Naive thymus-derived CD8-positive, alpha-beta T cell (primary cell): ENCODE results near the gene SCAPER. TPM values are rescaled to one million over a fixed set of nuclear protein-coding genes. Genes with fewer than 3 reads are reported as not detected.
"Not testable (repeated sequence)": the region's sequence is repeated elsewhere in the genome, so short reads cannot be mapped to it uniquely, and the experiment has no call there.

Experiments used
- ATAC-seq, 2 donors: fragments of 150-1000 bp; cut with Tn5 transposase in 1 of 2; sonication (Bioruptor Pico), chemical (Tn5 transposase) in 1 of 2; 1 replicate in 1 of 2; 2 replicates in 1 of 2; pipeline ENCODE4 v1.10.0; 2021; ENCODE audit warnings: mild to moderate bottlenecking in 2 of 2, moderate library complexity in 2 of 2
- POLR2A ChIA-PET: fragments of 350-600 bp; sonication (Branson Sonifier 250); formaldehyde crosslinking; loops from one replicate; lab custom pipeline; 2021; ENCODE audit warnings: antibody characterized with exemption; lab: Charles Lee
- DNase-seq, 10 donors: peaks; one replicate each; pipeline versions ENCODE4 v3.0.0 to v3.0.0-alpha.2; 2020 to 2022
- H3K27ac Mint-ChIP-seq, 10 donors: one replicate each; pipeline ENCODE4 v1.8.0; 2020 to 2022; ENCODE audit warnings: mild to moderate bottlenecking in 10 of 10, mixed read lengths in 10 of 10, moderate library complexity in 4 of 10, inconsistent platforms in 1 of 10
- H3K27me3 Mint-ChIP-seq, 5 donors: one replicate each; pipeline ENCODE4 v1.8.0; 2021 to 2022; ENCODE audit warnings: mixed read lengths in 5 of 5
- H3K36me3 Mint-ChIP-seq, 3 donors: one replicate each; pipeline ENCODE4 v1.8.0; 2020 to 2022; ENCODE audit warnings: mixed read lengths in 3 of 3, mild to moderate bottlenecking in 2 of 3, inconsistent platforms in 1 of 3
- H3K4me1 Mint-ChIP-seq, 4 donors: one replicate each; pipeline ENCODE4 v1.8.0; 2021 to 2022; ENCODE audit warnings: mixed read lengths in 4 of 4
- H3K4me3 Mint-ChIP-seq, 10 donors: one replicate each; pipeline ENCODE4 v1.8.0; 2020 to 2022; ENCODE audit warnings: mild to moderate bottlenecking in 10 of 10, mixed read lengths in 10 of 10, moderate library complexity in 6 of 10, inconsistent platforms in 1 of 10
- H3K9me3 Mint-ChIP-seq, 9 donors: one replicate each; pipeline ENCODE4 v1.8.0; 2020 to 2022; ENCODE audit warnings: mixed read lengths in 9 of 9, mild to moderate bottlenecking in 3 of 9, inconsistent platforms in 1 of 9, moderate library complexity in 1 of 9
- polyA plus RNA-seq, 3 donors: library from polyadenylated mRNA; unstranded; fragments of 300-500 nt; fragmentation: Illumina TruSeq; gene quantifications; one replicate each; pipeline ENCODE4 v1.2.3, GENCODE V29; 2021
- total RNA-seq, 8 experiments: library from RNA in 2 of 8; stranded (reverse) in 2 of 8; gene quantifications; one replicate each; pipeline ENCODE4 v1.2.3 and lab custom pipeline; 2021 to 2026

SCAPER gene
- total and polyA plus RNA-seq, 5 experiments from 2014 or later: 12.3 to 58.5 (median 17.7) TPM

GRCh38 chr15:76753131-76753530 is 152.0 kb downstream of the SCAPER start:
- Mint-ChIP-seq H3K27ac (no peak overlapping the region), H3K36me3 (peaks cover 0 to 28% (median 27%) of the 10 kb centered on the region in 3 donors), H3K4me1 (peaks cover 0 to 7% (median 3%) of the 10 kb centered on the region in 4 donors), H3K4me3 (no peak overlapping the region), H3K9me3 (no peaks in the 10 kb centered on the region), H3K27me3 (no peaks in the 10 kb centered on the region)
- no peak for ATAC-seq
- POLR2A ChIA-PET: interaction anchor here (0.6 kb wide), 1 partner anchor 1090 kb away, joined by 3 read pairs; no protein-coding TSS in a partner anchor
- DNase-seq: no peak

GRCh38 chr15:76752549-76752948 is 152.6 kb downstream of the SCAPER start:
- POLR2A ChIA-PET: interaction anchor here (0.6 kb wide), 1 partner anchor 1091 kb away, joined by 3 read pairs; no protein-coding TSS in a partner anchor
- peaks cover 0 to 32% (median 29%) of the 10 kb centered on the region in 3 donors for H3K36me3 Mint-ChIP-seq
- no peak overlapping the region for H3K27ac Mint-ChIP-seq
- H3K9me3 Mint-ChIP-seq: no peaks in the 10 kb centered on the region
- H3K27me3 Mint-ChIP-seq: no peaks in the 10 kb centered on the region
- no peak overlapping the region for H3K4me3 Mint-ChIP-seq
- ATAC-seq (no peak), DNase-seq (no peak)
- peaks cover 0 to 7% (median 3%) of the 10 kb centered on the region in 4 donors for H3K4me1 Mint-ChIP-seq

GRCh38 chr15:76737573-76737972 is 167.6 kb downstream of the SCAPER start:
- Mint-ChIP-seq H3K9me3 (no peaks in the 10 kb centered on the region), H3K4me3 (no peak overlapping the region), H3K4me1 (peaks cover 0 to 7% (median 3%) of the 10 kb centered on the region in 4 donors), H3K27ac (no peak overlapping the region), H3K27me3 (no peaks in the 10 kb centered on the region), H3K36me3 (peaks cover 28 to 74% (median 45%) of the 10 kb centered on the region in 3 donors)
- ATAC-seq: no peak
- no peak for DNase-seq
- POLR2A ChIA-PET: interaction anchor here (0.6 kb wide), 1 partner anchor 1742 kb away, joined by 3 read pairs; the partner anchor contains the start of gene SCAMP5

GRCh38 chr15:76732321-76732720 is 172.8 kb downstream of the SCAPER start:
- DNase-seq, H3K4me1 Mint-ChIP-seq, H3K27ac Mint-ChIP-seq, POLR2A ChIA-PET, H3K4me3 Mint-ChIP-seq, H3K9me3 Mint-ChIP-seq, H3K27me3 Mint-ChIP-seq, ATAC-seq: not testable (repeated sequence)
- peaks cover 29 to 78% (median 48%) of the 10 kb centered on the region in 3 donors for H3K36me3 Mint-ChIP-seq

- no peak for DNase-seq
- no peaks in the 10 kb centered on the region for H3K27me3 Mint-ChIP-seq
- no peak overlapping the region for H3K4me3 Mint-ChIP-seq
- peaks cover 38 to 75% (median 57%) of the 10 kb centered on the region in 3 donors for H3K36me3 Mint-ChIP-seq
- POLR2A ChIA-PET: no interaction called here
- peaks cover 0 to 6% (median 3%) of the 10 kb centered on the region in 9 donors for H3K9me3 Mint-ChIP-seq
- no peak overlapping the region for H3K27ac Mint-ChIP-seq
- H3K4me1 Mint-ChIP-seq: no peaks in the 10 kb centered on the region
- no peak for ATAC-seq
Measured at GRCh38 chr15:76730262-76730661, 174.9 kb downstream of the SCAPER start.

GRCh38 chr15:76718863-76719262 is 186.3 kb downstream of the SCAPER start:
- H3K36me3 Mint-ChIP-seq: peaks cover 43 to 56% (median 53%) of the 10 kb centered on the region in 3 donors
- H3K4me3 Mint-ChIP-seq: no peak overlapping the region

GRCh38 chr15:76714950-76715349 is 190.2 kb downstream of the SCAPER start:
- peaks cover 0 to 16% (median 3%) of the 10 kb centered on the region in 4 donors for H3K4me1 Mint-ChIP-seq
- H3K36me3 Mint-ChIP-seq: peaks cover 45 to 70% (median 63%) of the 10 kb centered on the region in 3 donors
- no peak overlapping the region for H3K4me3 Mint-ChIP-seq
- peaks cover 6 to 43% (median 28%) of the 10 kb centered on the region in 9 donors for H3K9me3 Mint-ChIP-seq
- H3K27me3 Mint-ChIP-seq: no peaks in the 10 kb centered on the region
- no peak for DNase-seq
- POLR2A ChIA-PET: no interaction called here
- ATAC-seq: no peak
- no peak overlapping the region for H3K27ac Mint-ChIP-seq

More at GRCh38 chr15:76718863-76719262, 186.3 kb downstream of the SCAPER start:
- ATAC-seq (no peak), DNase-seq (no peak)
- Mint-ChIP-seq H3K4me1 (peaks cover 0 to 2% (median under 1%) of the 10 kb centered on the region in 4 donors), H3K9me3 (peaks cover 6 to 57% (median 32%) of the 10 kb centered on the region in 9 donors), H3K27me3 (no peaks in the 10 kb centered on the region), H3K27ac (no peak overlapping the region)
- POLR2A ChIA-PET: no interaction called here

GRCh38 chr15:76711351-76711827 is 193.8 kb downstream of the SCAPER start:
- H3K36me3 Mint-ChIP-seq: peaks cover 17 to 51% (median 45%) of the 10 kb centered on the region in 3 donors
- no peak overlapping the region for H3K27ac Mint-ChIP-seq
- H3K27me3 Mint-ChIP-seq: no peaks in the 10 kb centered on the region
- peaks cover 0 to 22% (median 7%) of the 10 kb centered on the region in 4 donors for H3K4me1 Mint-ChIP-seq
- POLR2A ChIA-PET: no interaction called here
- ATAC-seq (no peak), DNase-seq (no peak)
- H3K9me3 Mint-ChIP-seq: peaks cover 4 to 22% (median 10%) of the 10 kb centered on the region in 9 donors
- no peak overlapping the region for H3K4me3 Mint-ChIP-seq

GRCh38 chr15:76704032-76704431 is 201.1 kb downstream of the SCAPER start:
- H3K4me1 Mint-ChIP-seq, H3K9me3 Mint-ChIP-seq, DNase-seq, ATAC-seq, POLR2A ChIA-PET, H3K4me3 Mint-ChIP-seq, H3K27me3 Mint-ChIP-seq: not testable (repeated sequence)
- Mint-ChIP-seq H3K27ac (peak overlapping the region in 1 of 10 donors; percentile 53), H3K36me3 (peaks cover 10 to 63% (median 48%) of the 10 kb centered on the region in 3 donors)

GRCh38 chr15:76696840-76697239 is 208.3 kb downstream of the SCAPER start:
- POLR2A ChIA-PET: no interaction called here
- Mint-ChIP-seq H3K27me3 (no peaks in the 10 kb centered on the region), H3K4me1 (no peaks in the 10 kb centered on the region), H3K9me3 (no peaks in the 10 kb centered on the region), H3K36me3 (peaks cover 6 to 39% (median 27%) of the 10 kb centered on the region in 3 donors), H3K27ac (no peak overlapping the region), H3K4me3 (no peak overlapping the region)
- DNase-seq: no peak
- no peak for ATAC-seq

- DNase-seq, H3K27me3 Mint-ChIP-seq, POLR2A ChIA-PET, H3K4me3 Mint-ChIP-seq, ATAC-seq, H3K4me1 Mint-ChIP-seq, H3K27ac Mint-ChIP-seq: not testable (repeated sequence)
- peaks cover 0 to 11% (median 3%) of the 10 kb centered on the region in 9 donors for H3K9me3 Mint-ChIP-seq
- peaks cover 0 to 27% (median 24%) of the 10 kb centered on the region in 3 donors for H3K36me3 Mint-ChIP-seq
Measured at GRCh38 chr15:76692546-76692945, 212.6 kb downstream of the SCAPER start.

GRCh38 chr15:76687592-76687991 is 217.5 kb downstream of the SCAPER start:
- DNase-seq, H3K27me3 Mint-ChIP-seq, ATAC-seq, H3K27ac Mint-ChIP-seq, H3K4me1 Mint-ChIP-seq, H3K4me3 Mint-ChIP-seq, POLR2A ChIA-PET: not testable (repeated sequence)
- Mint-ChIP-seq H3K36me3 (peaks cover 8 to 54% (median 25%) of the 10 kb centered on the region in 3 donors), H3K9me3 (peaks cover 0 to 17% (median 7%) of the 10 kb centered on the region in 9 donors)

- no peak overlapping the region for H3K4me3 Mint-ChIP-seq
- POLR2A ChIA-PET: no interaction called here
- ATAC-seq (no peak), DNase-seq (no peak)
- no peak overlapping the region for H3K27ac Mint-ChIP-seq
- H3K4me1 Mint-ChIP-seq: no peaks in the 10 kb centered on the region
- peaks cover 11 to 63% (median 20%) of the 10 kb centered on the region in 3 donors for H3K36me3 Mint-ChIP-seq
- no peaks in the 10 kb centered on the region for H3K27me3 Mint-ChIP-seq
- H3K9me3 Mint-ChIP-seq: peaks cover 0 to 18% (median 7%) of the 10 kb centered on the region in 9 donors
Measured at GRCh38 chr15:76684002-76684401, 221.1 kb downstream of the SCAPER start.
